Stimulated activated CD4-positive, alpha-beta T cell treated with anti-CD3 and anti-CD28 coated beads, Interleukin-2, amount 100 ng/mL, for 24 hours (primary cell): ENCODE results near the gene IL13.
"Not testable (repeated sequence)": the region's sequence is repeated elsewhere in the genome, so short reads cannot be mapped to it uniquely, and the experiment has no call there.

Experiments used
- DNase-seq, 2 donors: peaks; one replicate each; pipeline ENCODE4 v3.0.0-alpha.2; 2020

The IL13 gene

GRCh38 chr5:132657676-132658380 lies at the start of gene IL13:
TSS of gene IL13 (plus strand) at chr5:132658173. CDS start at chr5:132658187, 14 bp downstream.
- DNase-seq: no peak

GRCh38 chr5:132611965-132612364 lies 46.0 kb upstream of the IL13 start:
- DNase-seq: no peak

- no peak for DNase-seq
Observed at GRCh38 chr5:132612846-132613245, 45.1 kb upstream of the IL13 start.

GRCh38 chr5:132621699-132622098 lies 36.3 kb upstream of the IL13 start:
- DNase-seq: no peak

GRCh38 chr5:132622608-132623007 lies 35.4 kb upstream of the IL13 start:
- DNase-seq: no peak

GRCh38 chr5:132627470-132627869 lies 30.5 kb upstream of the IL13 start:
- no peak for DNase-seq

- DNase-seq: no peak
Observed at GRCh38 chr5:132628814-132629213, 29.2 kb upstream of the IL13 start.

- no peak for DNase-seq
Observed at GRCh38 chr5:132629230-132629944, 28.6 kb upstream of the IL13 start.

GRCh38 chr5:132633587-132633986 lies 24.4 kb upstream of the IL13 start:
- DNase-seq: not testable (repeated sequence)

GRCh38 chr5:132635873-132636272 lies 22.1 kb upstream of the IL13 start:
- no peak for DNase-seq

GRCh38 chr5:132637241-132637640 lies 20.7 kb upstream of the IL13 start:
- DNase-seq: no peak

- DNase-seq: peak in 1 of 2 donors; percentile 22
Observed at GRCh38 chr5:132639706-132640130, 18.3 kb upstream of the IL13 start.

GRCh38 chr5:132640613-132641012 lies 17.4 kb upstream of the IL13 start:
- no peak for DNase-seq

- DNase-seq: peak; percentile 30 to 41
Observed at GRCh38 chr5:132641241-132641723, 16.7 kb upstream of the IL13 start.

- peak in 1 of 2 donors; percentile 33 for DNase-seq
Observed at GRCh38 chr5:132641841-132642240, 16.1 kb upstream of the IL13 start.

- no peak for DNase-seq
Observed at GRCh38 chr5:132644177-132644576, 13.8 kb upstream of the IL13 start.

- no peak for DNase-seq
Observed at GRCh38 chr5:132646583-132647266, 11.2 kb upstream of the IL13 start.

- no peak for DNase-seq
Observed at GRCh38 chr5:132647473-132647872, 10.5 kb upstream of the IL13 start.

GRCh38 chr5:132648355-132648754 lies 9.6 kb upstream of the IL13 start:
- DNase-seq: no peak

- DNase-seq: no peak
Observed at GRCh38 chr5:132651838-132652469, 6.0 kb upstream of the IL13 start.

- DNase-seq: no peak
Observed at GRCh38 chr5:132653716-132654115, 4.3 kb upstream of the IL13 start.

GRCh38 chr5:132655821-132656773 lies 1.9 kb upstream of the IL13 start:
- peak; percentile 46 to 58 for DNase-seq
